A673 (cell line): ENCODE data around the gene CTAGE1. TPM values are rescaled to one million over a fixed set of nuclear protein-coding genes. Genes with fewer than 3 reads are reported as not detected.
"Not testable (repeated sequence)": the region's sequence is repeated elsewhere in the genome, so short reads cannot be mapped to it uniquely, and the experiment has no call there.

Source experiments
- BruUV-seq: library from RNA; stranded (reverse); fragments of 400-500 nt; replicated peaks from 2 replicates; lab custom pipeline; 2021; lab: Mats Ljungman, UMichigan
- CTCF ChIA-PET: fragments of 300-600 bp; sonication (Branson Sonifier 250); formaldehyde crosslinking; loops from one replicate; lab custom pipeline; 2022; ENCODE audit warnings: antibody characterized with exemption; lab: Charles Lee
- POLR2A ChIA-PET: fragments of 300-600 bp; sonication (Branson Sonifier 250); formaldehyde crosslinking; loops from one replicate; lab custom pipeline; 2022; ENCODE audit warnings: antibody characterized with exemption; ENCODE audit not compliant: low non-redundant PET; lab: Charles Lee
- DNase-seq: peaks from one replicate; pipeline ENCODE4 v3.0.0-alpha.2; 2015; ENCODE audit warnings: low spot score
- H3K27ac ChIP-seq: fragments of 200-600 bp; sonication (generic); 2 replicates; pipeline ENCODE4 v1.5.1; 2016; ENCODE audit warnings: mixed run types, low read depth, mild to moderate bottlenecking, mixed read lengths, antibody characterized with exemption, low read length; ENCODE audit not compliant: poor library complexity, severe bottlenecking
- H3K27me3 ChIP-seq: fragments of 200-600 bp; sonication (generic); replicated peaks from 2 replicates; pipeline ENCODE4 v1.6.1; 2017; ENCODE audit warnings: mixed run types, low read depth, mild to moderate bottlenecking, mixed read lengths, antibody characterized with exemption, low read length; ENCODE audit not compliant: insufficient read depth, poor library complexity
- H3K36me3 ChIP-seq: fragments of 200-600 bp; sonication (generic); 2 replicates; pipeline ENCODE4 v1.6.1; 2016; ENCODE audit warnings: mixed run types, mild to moderate bottlenecking, mixed read lengths, antibody characterized with exemption, low read length; ENCODE audit not compliant: insufficient read depth, poor library complexity, severe bottlenecking
- H3K4me1 ChIP-seq: fragments of 200-600 bp; sonication (generic); 2 replicates; pipeline ENCODE4 v1.6.1; 2017; ENCODE audit warnings: mixed run types, mild to moderate bottlenecking, mixed read lengths, antibody characterized with exemption, low read length; ENCODE audit not compliant: insufficient read depth, poor library complexity, severe bottlenecking
- H3K4me3 ChIP-seq: fragments of 200-600 bp; sonication (generic); 2 replicates; pipeline ENCODE4 v1.5.1; 2016; ENCODE audit warnings: low read depth, mixed run types, mild to moderate bottlenecking, mixed read lengths, low read length; ENCODE audit not compliant: poor library complexity, severe bottlenecking
- H3K9me3 ChIP-seq: fragments of 200-600 bp; sonication (generic); 2 replicates; pipeline ENCODE4 v1.6.1; 2016; ENCODE audit warnings: mixed run types, low read depth, mild to moderate bottlenecking, mixed read lengths, antibody characterized with exemption, low read length; ENCODE audit not compliant: poor library complexity, severe bottlenecking
- CTCF ChIP-seq: fragments of 300-800, 200-600 bp; sonication (generic); conservative IDR thresholded peaks from 2 replicates; pipeline ENCODE4 v1.5.1; 2017; ENCODE audit warnings: low read depth, mild to moderate bottlenecking, antibody characterized with exemption, low read length, moderate library complexity, mixed read lengths
- EZH2 ChIP-seq: fragments of 200-600 bp; sonication (generic); IDR thresholded peaks from 2 replicates; pipeline ENCODE4 v1.6.1; 2017; ENCODE audit warnings: borderline replicate concordance, low read depth, mild to moderate bottlenecking, mixed read lengths, antibody characterized with exemption, low read length; ENCODE audit not compliant: poor library complexity, severe bottlenecking
- intact Hi-C: fragments of 100-400 bp; cut with micrococcal nuclease; formaldehyde crosslinking; loops from one replicate; pipeline ENCODE4 v1.10.0; 2022; ENCODE audit not compliant: unreplicated experiment
- total RNA-seq: library from RNA; stranded (reverse); gene quantifications from 2 replicates; pipeline ENCODE4 v1.2.3, GENCODE V29; 2021

CTAGE1 gene
- total RNA-seq, 1 experiment from 2014 or later, result not detected

- no peak overlapping the region for H3K27ac ChIP-seq
- no peak for DNase-seq
- H3K4me3 ChIP-seq, result no peak overlapping the region
- intact Hi-C loops, result no loop called here
- no peak for TF ChIP-seq CTCF
- no peak for TF ChIP-seq EZH2
- H3K36me3 ChIP-seq, result no peaks in the 10 kb centered on the region
- no peaks in the 10 kb centered on the region for H3K4me1 ChIP-seq
- no TSS peak for BruUV-seq
- ChIA-PET POLR2A (no interaction called here), CTCF (no interaction called here)
- H3K27me3 ChIP-seq, result peaks cover 22% of the 10 kb centered on the region
- peaks cover 4% of the 10 kb centered on the region for H3K9me3 ChIP-seq
Observed at GRCh38 chr18:22451796-22452195, 34.1 kb upstream of the CTAGE1 start.

GRCh38 chr18:22450766-22451165 is 33.1 kb upstream of the CTAGE1 start:
- BruUV-seq, result not testable (repeated sequence)

DNA sequence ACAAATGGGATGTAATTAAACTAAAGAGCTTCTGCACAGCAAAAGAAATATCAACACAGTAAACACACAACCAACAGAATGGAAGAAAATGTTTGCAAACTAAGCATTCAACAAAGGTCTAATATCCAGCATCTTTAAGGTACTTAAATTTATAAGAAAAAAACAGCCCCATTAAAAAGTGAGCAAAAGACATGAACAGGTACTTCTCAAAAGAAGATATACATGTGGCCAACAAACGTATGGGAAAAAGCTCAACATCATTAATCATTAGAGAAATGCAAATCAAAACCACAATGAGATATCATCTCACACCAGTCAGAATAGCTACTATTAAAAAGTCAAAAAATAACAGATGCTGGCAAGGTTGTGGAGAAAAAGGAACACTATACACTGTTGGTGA is 32.6 kb upstream of the CTAGE1 start:
- peaks cover 11% of the 10 kb centered on the region for H3K27me3 ChIP-seq
- CTCF ChIA-PET, H3K4me1 ChIP-seq, H3K4me3 ChIP-seq, H3K27ac ChIP-seq, H3K36me3 ChIP-seq, DNase-seq, BruUV-seq, intact Hi-C loops, H3K9me3 ChIP-seq: not testable (repeated sequence)
- POLR2A ChIA-PET, result interaction anchor here (0.6 kb wide), 3 partner anchors 231 to 654 kb away, joined by 3 to 14 read pairs (median 6); no protein-coding TSS in a partner anchor

More at GRCh38 chr18:22450766-22451165, 33.1 kb upstream of the CTAGE1 start:
- H3K36me3 ChIP-seq, H3K9me3 ChIP-seq, H3K27ac ChIP-seq, H3K4me1 ChIP-seq, CTCF ChIA-PET, intact Hi-C loops, H3K4me3 ChIP-seq, DNase-seq: not testable (repeated sequence)
- POLR2A ChIA-PET, result interaction anchor here (0.6 kb wide), 1 partner anchor 400 kb away, joined by 3 read pairs; no protein-coding TSS in a partner anchor
- H3K27me3 ChIP-seq, result peaks cover 14% of the 10 kb centered on the region

GRCh38 chr18:22449753-22450152 is 32.0 kb upstream of the CTAGE1 start:
- CTCF ChIA-PET, H3K9me3 ChIP-seq, DNase-seq, intact Hi-C loops, H3K27me3 ChIP-seq, H3K27ac ChIP-seq, H3K36me3 ChIP-seq, H3K4me1 ChIP-seq, BruUV-seq, H3K4me3 ChIP-seq: not testable (repeated sequence)
- POLR2A ChIA-PET, result interaction anchor here (0.6 kb wide), 2 partner anchors 230 to 655 kb away, joined by 6 to 14 read pairs; no protein-coding TSS in a partner anchor
